ENCODE results near the gene PRKG1. TPM values are rescaled to one million over a fixed set of nuclear protein-coding genes. Genes with fewer than 3 reads are reported as not detected.

PRKG1 gene
- total RNA-seq, 1 experiment from 2014 or later: 0.09 TPM

DNA sequence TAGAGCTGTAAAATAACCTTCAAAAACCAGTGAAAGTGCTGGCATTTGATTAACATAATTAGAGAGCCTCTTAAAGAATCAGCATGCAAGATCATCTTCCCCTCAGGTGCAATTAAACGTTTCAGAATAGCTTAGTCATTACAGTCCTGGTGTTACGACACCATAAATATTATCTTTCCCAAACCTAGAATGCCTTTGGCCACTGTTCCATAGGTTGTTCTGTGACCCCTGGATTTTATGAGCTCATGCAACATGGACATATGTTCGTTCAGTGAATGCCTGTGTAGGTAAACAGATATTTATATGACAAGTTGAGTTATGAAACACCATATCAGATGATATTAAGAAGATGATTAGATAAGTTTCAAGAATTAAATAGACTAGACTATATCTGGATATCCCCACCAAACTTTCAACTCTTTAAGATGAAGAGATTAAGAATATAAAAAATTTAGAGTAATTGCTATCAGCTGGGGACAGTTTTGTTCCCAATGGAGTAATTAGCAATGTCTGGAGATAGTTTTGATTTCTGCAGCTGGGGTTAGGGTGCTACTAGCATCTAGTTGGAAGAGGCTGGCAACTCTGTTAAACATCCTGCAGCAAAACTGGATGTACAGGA is 976.3 kb downstream of the PRKG1 start:
- TF ChIP-seq, protein P1, sequence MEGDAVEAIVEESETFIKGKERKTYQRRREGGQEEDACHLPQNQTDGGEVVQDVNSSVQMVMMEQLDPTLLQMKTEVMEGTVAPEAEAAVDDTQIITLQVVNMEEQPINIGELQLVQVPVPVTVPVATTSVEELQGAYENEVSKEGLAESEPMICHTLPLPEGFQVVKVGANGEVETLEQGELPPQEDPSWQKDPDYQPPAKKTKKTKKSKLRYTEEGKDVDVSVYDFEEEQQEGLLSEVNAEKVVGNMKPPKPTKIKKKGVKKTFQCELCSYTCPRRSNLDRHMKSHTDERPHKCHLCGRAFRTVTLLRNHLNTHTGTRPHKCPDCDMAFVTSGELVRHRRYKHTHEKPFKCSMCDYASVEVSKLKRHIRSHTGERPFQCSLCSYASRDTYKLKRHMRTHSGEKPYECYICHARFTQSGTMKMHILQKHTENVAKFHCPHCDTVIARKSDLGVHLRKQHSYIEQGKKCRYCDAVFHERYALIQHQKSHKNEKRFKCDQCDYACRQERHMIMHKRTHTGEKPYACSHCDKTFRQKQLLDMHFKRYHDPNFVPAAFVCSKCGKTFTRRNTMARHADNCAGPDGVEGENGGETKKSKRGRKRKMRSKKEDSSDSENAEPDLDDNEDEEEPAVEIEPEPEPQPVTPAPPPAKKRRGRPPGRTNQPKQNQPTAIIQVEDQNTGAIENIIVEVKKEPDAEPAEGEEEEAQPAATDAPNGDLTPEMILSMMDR (IDR thresholded peaks at IDR 0.05; ENCODE audit: insufficient read depth in 1 of 2, low read depth in 1 of 2, low read length in 1 of 2, severe bottlenecking in 1 of 2, unreplicated experiment in 1 of 2): no peak
- no peak for DNase-seq
- no peak overlapping the region for H3K4me3 ChIP-seq (ENCODE audit: low read depth, low read length)
- H3K4me3 Mint-ChIP-seq (ENCODE audit: unreplicated experiment): no peak overlapping the region
- H3K27me3 Mint-ChIP-seq (ENCODE audit: insufficient read depth, unreplicated experiment): no peaks in the 10 kb centered on the region
- no peaks in the 10 kb centered on the region for H3K27me3 ChIP-seq (replicated peaks; ENCODE audit: control insufficient read depth, insufficient read depth, low read length)
- no peaks in the 10 kb centered on the region for H3K36me3 ChIP-seq (ENCODE audit: control insufficient read depth, insufficient read depth, low read length)
- ChIA-PET CTCF (no interaction called here), POLR2A (no interaction called here)
- BruUV-seq (replicated peaks): no TSS peak
- H3K4me1 Mint-ChIP-seq (ENCODE audit: low read depth, unreplicated experiment): peaks cover 34% of the 10 kb centered on the region
- H3K27ac Mint-ChIP-seq (ENCODE audit: unreplicated experiment): no peak overlapping the region
- no peaks in the 10 kb centered on the region for H3K9me3 ChIP-seq
- intact Hi-C loops (cut with micrococcal nuclease; ENCODE audit: unreplicated experiment): no loop called here
- peaks cover 44% of the 10 kb centered on the region for H3K4me1 ChIP-seq
- peaks cover 5% of the 10 kb centered on the region for H3K36me3 Mint-ChIP-seq (ENCODE audit: insufficient read depth, unreplicated experiment)
- peaks cover 27% of the 10 kb centered on the region for H3K9me3 Mint-ChIP-seq (ENCODE audit: unreplicated experiment)

DNA sequence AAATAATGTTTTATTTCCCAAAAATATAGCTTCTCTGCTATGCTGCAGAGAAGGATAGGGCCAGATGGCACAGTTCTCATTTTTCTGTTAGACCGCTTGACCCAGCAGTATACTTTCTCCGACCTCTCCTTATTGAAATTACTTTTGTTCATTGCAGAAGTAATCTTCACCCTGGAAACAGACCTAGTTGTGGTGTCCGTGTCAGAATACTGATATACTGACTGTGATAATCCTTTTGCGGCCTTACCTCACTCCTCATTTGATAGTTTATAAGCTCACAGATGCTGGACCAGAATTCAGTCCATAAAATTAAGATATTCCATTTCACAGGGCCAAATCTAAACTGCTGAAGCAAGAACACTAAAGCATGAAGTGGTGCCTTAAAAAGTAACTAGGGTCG is 979.2 kb downstream of the PRKG1 start:
- peaks cover 18% of the 10 kb centered on the region for H3K9me3 Mint-ChIP-seq (ENCODE audit: unreplicated experiment)
- no peak overlapping the region for H3K27ac Mint-ChIP-seq (ENCODE audit: unreplicated experiment)

DNA sequence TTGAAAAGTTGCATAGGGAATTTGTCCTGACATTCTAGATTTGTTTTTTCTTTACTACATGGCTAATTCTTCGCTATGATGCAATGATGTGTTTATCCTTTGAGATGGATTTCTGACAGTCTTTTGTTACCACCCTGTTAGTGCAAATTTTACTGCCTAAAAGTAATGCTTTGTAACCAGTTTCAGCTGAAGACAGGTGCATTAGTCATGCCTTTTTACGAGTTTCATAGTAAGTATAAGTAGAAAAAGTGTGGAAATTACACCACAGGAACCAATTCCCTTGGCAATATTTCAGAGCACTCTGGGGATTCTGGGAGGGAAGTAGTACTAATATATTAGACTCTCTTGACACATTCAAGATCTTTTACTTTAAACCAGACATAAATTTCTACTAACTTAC is 982.0 kb downstream of the PRKG1 start:
- H3K36me3 ChIP-seq (ENCODE audit: control insufficient read depth, insufficient read depth, low read length): no peaks in the 10 kb centered on the region
- TF ChIP-seq, protein P1 (IDR thresholded peaks at IDR 0.05; ENCODE audit: insufficient read depth in 1 of 2, low read depth in 1 of 2, low read length in 1 of 2, severe bottlenecking in 1 of 2, unreplicated experiment in 1 of 2): no peak
- no TSS peak for BruUV-seq (replicated peaks)
- no peaks in the 10 kb centered on the region for H3K4me1 ChIP-seq
- H3K27me3 Mint-ChIP-seq (ENCODE audit: insufficient read depth, unreplicated experiment): no peaks in the 10 kb centered on the region
- H3K36me3 Mint-ChIP-seq (ENCODE audit: insufficient read depth, unreplicated experiment): no peaks in the 10 kb centered on the region
- no peak for DNase-seq
- H3K4me3 Mint-ChIP-seq (ENCODE audit: unreplicated experiment): no peak overlapping the region
- ChIA-PET CTCF (no interaction called here), POLR2A (no interaction called here)
- H3K4me1 Mint-ChIP-seq (ENCODE audit: low read depth, unreplicated experiment): no peaks in the 10 kb centered on the region
- H3K27ac Mint-ChIP-seq (ENCODE audit: unreplicated experiment): no peak overlapping the region
- H3K4me3 ChIP-seq (ENCODE audit: low read depth, low read length): no peak overlapping the region
- no peaks in the 10 kb centered on the region for H3K27me3 ChIP-seq (replicated peaks; ENCODE audit: control insufficient read depth, insufficient read depth, low read length)
- intact Hi-C loops (cut with micrococcal nuclease; ENCODE audit: unreplicated experiment): no loop called here
- H3K9me3 ChIP-seq: no peaks in the 10 kb centered on the region
- H3K9me3 Mint-ChIP-seq (ENCODE audit: unreplicated experiment): no peaks in the 10 kb centered on the region

More for the DNA sequence above, 979.2 kb downstream of the PRKG1 start:
- peaks cover 5% of the 10 kb centered on the region for H3K36me3 Mint-ChIP-seq (ENCODE audit: insufficient read depth, unreplicated experiment)
- H3K27me3 Mint-ChIP-seq (ENCODE audit: insufficient read depth, unreplicated experiment): no peaks in the 10 kb centered on the region
- TF ChIP-seq, protein P1 (IDR thresholded peaks at IDR 0.05; ENCODE audit: insufficient read depth in 1 of 2, low read depth in 1 of 2, low read length in 1 of 2, severe bottlenecking in 1 of 2, unreplicated experiment in 1 of 2): no peak
- no TSS peak for BruUV-seq (replicated peaks)
- Histone ChIP-seq H3K4me3 (ENCODE audit: low read depth, low read length) (no peak overlapping the region), H3K27me3 (replicated peaks; ENCODE audit: control insufficient read depth, insufficient read depth, low read length) (no peaks in the 10 kb centered on the region), H3K4me1 (peaks cover 23% of the 10 kb centered on the region), H3K36me3 (ENCODE audit: control insufficient read depth, insufficient read depth, low read length) (no peaks in the 10 kb centered on the region), H3K9me3 (no peaks in the 10 kb centered on the region)
- no peak overlapping the region for H3K4me3 Mint-ChIP-seq (ENCODE audit: unreplicated experiment)
- intact Hi-C loops (cut with micrococcal nuclease; ENCODE audit: unreplicated experiment): no loop called here
- CTCF ChIA-PET: no interaction called here
- peaks cover 19% of the 10 kb centered on the region for H3K4me1 Mint-ChIP-seq (ENCODE audit: low read depth, unreplicated experiment)
- no peak for DNase-seq
- POLR2A ChIA-PET: no interaction called here

Measured in Caco-2 (cell line).